ES-I3 (cell line): ENCODE results near the gene CST2.
A peak's percentile ranks its signal among the peaks of the same experiment; 100 is the strongest.
"Not testable (repeated sequence)": the region's sequence is repeated elsewhere in the genome, so short reads cannot be mapped to it uniquely, and the experiment has no call there.

Experiments
- H3K36me3 ChIP-seq: 2 replicates; pipeline ENCODE4 v1.6.1; 2013; ENCODE audit warnings: mild to moderate bottlenecking, low read length, control low read depth, moderate library complexity; ENCODE audit not compliant: insufficient read depth
- H3K4me1 ChIP-seq: 2 replicates; pipeline ENCODE4 v1.6.1; 2013; ENCODE audit warnings: mild to moderate bottlenecking, control low read depth, low read length; ENCODE audit not compliant: insufficient read depth
- H3K9ac ChIP-seq: 2 replicates; pipeline ENCODE4 v1.6.1; 2013; ENCODE audit warnings: low read depth, mild to moderate bottlenecking, low read length, moderate library complexity
- H3K9me3 ChIP-seq: 2 replicates; pipeline ENCODE4 v1.6.1; 2013; ENCODE audit warnings: mild to moderate bottlenecking, low read length, moderate library complexity; ENCODE audit not compliant: control insufficient read depth, insufficient read depth

The CST2 gene, protein sequence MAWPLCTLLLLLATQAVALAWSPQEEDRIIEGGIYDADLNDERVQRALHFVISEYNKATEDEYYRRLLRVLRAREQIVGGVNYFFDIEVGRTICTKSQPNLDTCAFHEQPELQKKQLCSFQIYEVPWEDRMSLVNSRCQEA

DNA sequence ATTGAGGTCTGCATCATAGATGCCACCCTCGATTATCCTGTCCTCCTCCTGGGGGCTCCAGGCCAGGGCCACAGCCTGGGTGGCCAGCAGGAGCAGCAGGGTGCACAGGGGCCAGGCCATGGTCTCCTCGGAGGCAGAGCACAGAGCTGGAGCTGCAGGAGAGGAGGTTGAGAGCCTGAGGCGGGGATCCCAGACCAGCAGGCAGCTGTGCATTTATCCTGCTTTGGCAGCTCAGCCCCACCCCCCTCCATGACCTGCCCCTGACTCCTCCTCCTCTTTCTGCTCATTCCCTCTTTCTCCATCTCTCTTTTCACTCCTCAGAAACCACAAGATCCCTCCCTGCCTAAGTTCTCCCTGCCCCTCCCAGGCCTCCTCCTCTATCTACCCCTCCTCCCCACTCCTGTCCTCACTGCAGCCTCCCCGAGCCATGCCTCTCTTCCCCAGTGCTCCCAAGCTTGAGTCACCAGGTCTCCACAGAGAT, at the start of gene CST2:
Gene CST2, minus strand, starts transcription at position 189 of the 481 bp plus-strand sequence. Its CDS starts 69 bp downstream, at position 120.
- Histone ChIP-seq H3K9ac (no peak within 1 kb of the TSS), H3K9me3 (no peaks in the 10 kb centered on the region), H3K4me1 (peaks cover 2% of the 10 kb centered on the region; the same call in 1 of the 2 replicates), H3K36me3 (no peaks in the 10 kb centered on the region)

DNA sequence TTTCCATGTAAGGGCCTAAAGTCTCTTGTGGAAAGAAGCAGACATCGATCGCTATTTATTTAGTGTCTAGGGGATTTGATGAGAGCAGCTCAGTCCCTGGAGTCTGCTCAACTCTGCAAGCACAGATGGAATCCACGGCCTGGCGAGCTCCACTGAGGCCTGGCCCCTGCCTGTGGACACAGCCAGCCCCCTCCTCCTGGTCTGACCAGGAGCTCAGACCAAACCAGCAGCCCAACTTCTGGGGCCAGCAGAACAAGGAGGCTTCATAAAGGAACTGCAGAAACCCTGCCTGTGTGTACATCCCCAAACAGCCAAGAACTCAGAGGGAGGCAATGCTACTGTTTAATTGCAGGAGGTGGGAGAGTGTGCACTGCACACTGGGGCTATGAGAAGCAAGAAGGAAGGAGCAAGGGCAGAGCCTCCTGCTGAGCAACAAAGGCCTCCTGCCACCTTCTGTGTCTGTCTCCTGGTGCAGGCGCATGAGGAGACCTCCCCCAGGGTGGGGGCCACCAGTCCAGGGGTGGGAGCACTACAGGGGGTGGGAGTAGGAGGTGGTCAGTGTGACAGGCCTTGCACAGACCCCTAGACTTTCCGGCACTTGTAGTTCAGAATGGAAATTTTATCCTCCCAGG, 49.2 kb upstream of the CST2 start:
- peaks cover 9% of the 10 kb centered on the region for H3K4me1 ChIP-seq
- H3K36me3 ChIP-seq = no peaks in the 10 kb centered on the region
- no peaks in the 10 kb centered on the region for H3K9me3 ChIP-seq
- no peak overlapping the region for H3K9ac ChIP-seq

DNA sequence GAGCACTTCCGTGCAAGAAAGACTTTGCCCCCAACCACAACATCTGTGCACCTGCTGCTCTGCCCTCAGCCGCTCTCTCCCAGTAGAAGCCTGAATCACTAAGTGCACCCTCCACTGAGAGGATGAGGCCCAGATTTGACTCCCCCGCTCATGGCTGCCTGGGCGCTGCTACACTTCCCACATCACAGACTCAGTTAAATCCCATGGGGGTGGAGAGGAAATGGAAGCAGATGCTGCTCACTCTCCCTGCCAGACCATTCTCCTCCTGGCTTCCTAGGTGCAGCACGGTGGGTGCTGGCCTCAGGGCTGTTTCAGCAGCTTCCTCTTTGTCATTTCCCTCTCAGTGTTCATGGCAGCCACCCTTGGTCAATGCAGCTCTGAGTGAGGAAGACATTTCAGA, 48.2 kb upstream of the CST2 start:
- H3K4me1 ChIP-seq = peaks cover 18% of the 10 kb centered on the region
- no peaks in the 10 kb centered on the region for H3K9me3 ChIP-seq
- no peak overlapping the region for H3K9ac ChIP-seq
- H3K36me3 ChIP-seq = no peaks in the 10 kb centered on the region

DNA sequence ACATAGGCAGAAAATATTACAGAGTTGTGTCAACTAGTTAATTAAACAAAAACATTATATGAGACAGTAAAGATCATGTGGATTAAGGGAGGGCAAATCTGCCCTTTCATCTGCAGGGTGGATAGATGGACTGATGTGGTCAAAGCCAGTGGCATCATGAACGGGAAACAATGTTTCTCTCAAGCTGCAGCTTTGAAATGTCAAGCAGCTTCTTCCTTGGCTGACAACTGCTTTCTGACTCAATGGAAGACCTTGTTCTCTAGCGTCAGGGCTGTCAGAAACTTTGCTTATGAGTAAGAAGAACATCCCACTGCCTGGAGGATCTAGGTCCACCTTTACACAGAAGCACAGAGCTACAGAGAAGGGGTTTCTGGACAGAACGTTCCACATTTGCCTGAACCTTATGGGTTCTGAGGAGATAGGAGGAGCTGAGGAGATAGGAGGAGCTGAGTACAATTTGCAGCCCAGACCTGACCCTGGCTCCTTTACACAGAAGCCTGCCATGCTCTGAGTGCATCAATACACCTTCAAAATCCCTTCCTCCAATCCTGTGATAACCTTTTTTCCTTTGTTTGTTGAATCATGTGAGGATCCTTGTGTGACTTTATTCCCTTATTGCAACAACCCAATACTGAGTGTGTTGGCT, 47.0 kb upstream of the CST2 start:
- H3K9me3 ChIP-seq = no peaks in the 10 kb centered on the region

DNA sequence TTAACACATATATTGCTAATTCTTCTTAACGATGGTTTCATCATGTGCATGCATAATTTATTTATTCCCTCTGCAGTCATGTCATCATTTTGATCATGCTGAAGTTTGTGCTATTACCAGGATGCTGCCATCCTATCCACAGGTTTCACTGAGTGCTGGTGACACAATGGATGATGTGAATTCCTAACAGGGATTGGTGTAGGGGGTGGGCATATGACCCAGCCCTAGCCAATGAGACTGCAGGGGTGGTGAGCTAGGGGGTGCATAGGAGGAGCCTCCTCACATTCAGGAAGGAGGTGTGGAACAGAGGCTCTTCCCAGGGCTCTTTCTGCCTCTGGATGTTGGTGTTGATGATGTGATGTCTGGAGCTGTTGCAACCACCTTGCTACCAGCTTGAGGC, 45.5 kb upstream of the CST2 start:
- peaks cover 35% of the 10 kb centered on the region for H3K4me1 ChIP-seq
- no peaks in the 10 kb centered on the region for H3K36me3 ChIP-seq
- no peak overlapping the region for H3K9ac ChIP-seq
- no peaks in the 10 kb centered on the region for H3K9me3 ChIP-seq

More for the DNA sequence above, 47.0 kb upstream of the CST2 start:
- H3K4me1 ChIP-seq = peaks cover 27% of the 10 kb centered on the region
- no peak overlapping the region for H3K9ac ChIP-seq
- H3K36me3 ChIP-seq = no peaks in the 10 kb centered on the region

DNA sequence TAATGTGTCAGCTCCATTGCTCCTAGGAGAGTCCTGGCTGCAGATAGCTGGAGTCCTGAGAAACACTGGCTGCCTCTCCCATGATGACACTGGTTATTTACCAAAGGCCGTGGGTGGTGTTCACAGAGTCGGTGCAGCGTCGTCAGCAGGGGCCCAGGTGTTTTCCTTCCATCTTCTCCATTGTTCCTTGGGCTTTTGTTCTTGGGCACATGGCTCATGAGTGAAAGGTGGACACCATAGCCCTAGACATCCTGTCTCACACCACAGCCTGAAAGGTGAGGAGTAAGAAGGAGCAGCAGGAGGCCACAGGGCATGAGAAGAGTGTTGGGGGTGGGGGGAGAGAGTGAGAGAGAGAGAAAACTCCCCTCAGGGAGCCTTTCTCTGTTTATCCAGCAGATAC, 43.9 kb upstream of the CST2 start:
- Histone ChIP-seq H3K36me3 (no peaks in the 10 kb centered on the region), H3K9ac (no peak overlapping the region), H3K9me3 (no peaks in the 10 kb centered on the region), H3K4me1 (peaks cover 44% of the 10 kb centered on the region)

DNA sequence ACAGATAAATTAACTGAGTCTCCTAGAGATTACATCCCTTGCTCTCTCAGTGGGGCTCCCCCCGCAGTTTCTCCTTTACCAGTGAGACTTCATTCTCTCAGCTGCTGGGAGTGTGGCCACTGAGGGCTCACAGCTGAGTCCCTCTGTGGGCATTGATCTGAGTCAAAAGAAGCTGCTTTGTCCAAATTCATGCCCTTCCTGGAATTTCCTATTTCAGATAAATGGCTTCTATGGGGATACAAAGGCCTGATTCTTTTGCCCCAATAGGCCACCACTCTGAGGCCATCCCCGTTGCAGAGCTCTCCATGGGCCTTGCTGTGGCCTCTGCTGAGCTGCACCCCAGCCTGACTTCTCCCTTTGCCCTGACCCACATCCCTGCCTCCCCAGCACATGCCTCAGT, 43.0 kb upstream of the CST2 start:
- no peaks in the 10 kb centered on the region for H3K9me3 ChIP-seq
- H3K4me1 ChIP-seq = peaks cover 44% of the 10 kb centered on the region
- no peaks in the 10 kb centered on the region for H3K36me3 ChIP-seq
- no peak overlapping the region for H3K9ac ChIP-seq

DNA sequence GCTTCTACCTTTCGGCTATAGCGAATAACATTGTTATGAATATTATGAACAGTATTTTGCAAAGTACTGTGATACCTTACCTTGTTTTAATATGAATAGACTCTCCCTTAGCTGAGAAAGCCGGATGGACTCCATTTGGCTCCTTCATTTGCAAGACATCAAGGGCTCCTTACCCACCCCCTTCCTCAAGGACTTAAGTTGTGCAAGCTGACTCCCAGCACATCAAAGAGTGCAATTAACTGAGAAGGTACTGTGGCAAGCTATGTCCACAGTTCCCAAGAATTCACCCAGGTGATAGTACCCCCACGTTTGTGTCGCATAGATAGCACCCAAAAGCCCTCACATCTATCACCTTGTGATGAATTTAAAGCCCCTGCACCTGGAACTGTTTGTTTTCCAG, 41.8 kb upstream of the CST2 start:
- H3K9me3 ChIP-seq = no peaks in the 10 kb centered on the region
- 0 out of 2 replicates have a peak overlapping the region, but pooled peaks have one; percentile 16 for H3K9ac ChIP-seq
- peaks cover 44% of the 10 kb centered on the region for H3K4me1 ChIP-seq
- H3K36me3 ChIP-seq = no peaks in the 10 kb centered on the region

DNA sequence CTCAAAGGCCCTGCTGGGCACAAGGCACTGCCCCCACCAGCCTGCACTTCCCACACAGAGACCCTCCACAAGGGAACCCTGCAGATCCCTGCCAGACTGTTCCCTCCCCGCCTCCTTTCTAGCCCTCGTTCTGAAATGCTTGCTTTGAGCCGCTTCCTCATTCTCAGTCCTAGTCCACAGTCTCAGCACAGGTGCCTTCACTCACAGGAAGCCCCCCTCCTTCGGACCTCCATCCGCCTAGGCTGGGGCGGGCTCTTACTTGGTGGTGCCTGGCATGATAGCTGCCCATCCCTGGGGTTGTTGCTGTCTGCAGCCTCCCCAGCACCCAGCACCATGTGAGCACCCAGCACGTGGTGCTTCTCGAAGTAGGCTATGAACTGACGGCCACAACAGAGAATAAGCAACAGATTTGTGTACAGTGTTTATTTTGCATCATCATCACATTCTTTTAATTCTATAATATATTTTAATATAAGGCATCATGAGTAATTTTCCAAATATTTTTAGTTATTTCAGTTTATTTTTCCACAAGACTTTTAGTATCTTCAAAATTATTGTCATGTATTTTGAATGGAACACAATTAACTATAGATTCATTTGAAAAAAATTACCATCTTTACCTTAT, 40.7 kb upstream of the CST2 start:
- H3K9me3 ChIP-seq = no peaks in the 10 kb centered on the region
- peaks cover 44% of the 10 kb centered on the region for H3K4me1 ChIP-seq
- no peaks in the 10 kb centered on the region for H3K36me3 ChIP-seq
- H3K9ac ChIP-seq = no peak overlapping the region

DNA sequence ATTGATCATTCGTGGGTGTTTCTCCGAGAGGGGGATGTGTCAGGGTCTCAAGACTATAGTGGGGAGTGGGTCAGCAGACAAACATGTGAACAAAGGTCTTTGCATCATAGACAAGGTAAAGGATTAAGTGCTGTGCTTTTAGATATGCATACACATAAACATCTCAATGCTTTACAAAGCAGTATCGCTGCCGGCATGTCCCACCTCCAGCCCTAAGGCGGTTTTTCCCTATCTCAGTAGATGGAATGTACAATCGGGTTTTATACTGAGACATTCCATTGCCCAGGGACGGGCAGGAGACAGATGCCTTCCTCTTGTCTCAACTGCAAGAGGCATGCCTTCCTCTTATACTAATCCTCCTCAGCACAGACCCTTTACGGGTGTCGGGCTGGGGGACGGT, 34.2 kb upstream of the CST2 start:
- H3K4me1 ChIP-seq, H3K9ac ChIP-seq, H3K36me3 ChIP-seq, H3K9me3 ChIP-seq: not testable (repeated sequence)

DNA sequence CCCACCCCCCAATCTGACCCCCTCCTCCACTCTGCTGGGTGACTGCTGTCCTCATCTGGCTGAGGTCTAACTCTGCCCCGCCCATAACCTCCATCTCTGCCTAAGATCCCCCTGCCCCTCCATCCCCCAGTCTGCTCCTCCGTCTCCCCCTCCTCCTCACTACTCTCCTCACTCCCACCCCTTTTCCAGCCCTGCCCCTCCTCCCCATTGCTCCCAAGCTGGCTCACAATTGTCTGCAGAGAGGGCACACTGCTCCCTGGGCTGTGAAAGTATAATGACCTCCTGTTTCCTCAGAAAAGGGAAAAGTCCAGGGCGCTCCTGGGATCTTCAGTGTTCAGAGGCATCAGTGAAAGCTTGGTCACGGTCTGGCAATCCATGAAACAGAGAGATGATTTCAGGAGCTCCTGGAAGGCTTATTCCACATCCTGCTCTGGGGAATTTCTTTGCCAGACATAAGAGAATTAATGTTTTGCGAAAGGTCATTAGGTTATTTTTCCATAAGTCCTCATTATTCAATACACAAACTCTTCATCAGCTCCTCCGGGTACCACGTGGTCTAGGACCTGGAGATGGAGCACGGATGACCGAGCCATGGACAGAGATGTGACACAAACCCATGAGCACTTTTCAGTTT, 31.6 kb upstream of the CST2 start:
- Histone ChIP-seq H3K9ac (peak overlapping the region; percentile 28; the same call in 1 of the 2 replicates), H3K4me1 (peaks cover 9% of the 10 kb centered on the region; the same call in 1 of the 2 replicates), H3K9me3 (no peaks in the 10 kb centered on the region), H3K36me3 (no peaks in the 10 kb centered on the region)

DNA sequence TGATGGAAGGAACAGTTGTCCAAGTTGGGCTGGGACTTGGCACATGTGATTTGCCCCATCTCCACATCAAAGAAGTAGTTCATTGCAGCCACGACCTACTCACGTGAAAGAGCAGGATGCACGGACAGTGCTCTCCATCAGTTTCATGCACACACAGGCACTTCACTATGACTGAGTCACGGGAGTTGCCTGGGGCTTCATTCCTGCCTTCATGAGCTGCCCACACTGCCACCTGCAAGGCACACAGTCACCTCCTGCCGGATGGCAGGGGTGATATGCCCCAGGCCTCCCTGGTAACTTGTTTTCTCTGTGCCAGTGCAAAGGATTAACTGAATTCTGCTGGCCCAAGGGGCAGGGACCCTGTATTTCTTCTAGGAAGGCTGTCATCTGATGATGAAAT, 30.2 kb upstream of the CST2 start:
- peaks cover 9% of the 10 kb centered on the region; the same call in 1 of the 2 replicates for H3K4me1 ChIP-seq
- no peaks in the 10 kb centered on the region for H3K9me3 ChIP-seq
- no peaks in the 10 kb centered on the region for H3K36me3 ChIP-seq
- no peak overlapping the region for H3K9ac ChIP-seq

DNA sequence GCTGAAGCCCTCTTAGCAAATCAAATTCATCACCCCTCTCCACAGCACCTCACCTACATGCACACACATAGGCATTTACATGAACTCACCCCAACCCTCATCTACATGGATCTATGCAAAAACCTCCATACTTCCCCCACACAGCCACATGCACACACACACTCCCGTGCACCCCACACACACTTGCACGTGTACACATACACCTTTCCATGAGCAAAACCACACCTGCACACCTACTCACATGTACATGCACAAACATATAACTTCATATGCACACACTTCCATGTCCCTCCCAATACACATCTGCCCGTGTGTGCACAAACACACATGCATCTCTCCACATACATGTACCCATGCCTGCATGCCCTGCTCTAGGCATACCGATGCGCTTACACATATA, 29.7 kb upstream of the CST2 start:
- H3K9me3 ChIP-seq = no peaks in the 10 kb centered on the region
- H3K4me1 ChIP-seq = peaks cover 9% of the 10 kb centered on the region; the same call in 1 of the 2 replicates
- H3K36me3 ChIP-seq = no peaks in the 10 kb centered on the region
- no peak overlapping the region for H3K9ac ChIP-seq

DNA sequence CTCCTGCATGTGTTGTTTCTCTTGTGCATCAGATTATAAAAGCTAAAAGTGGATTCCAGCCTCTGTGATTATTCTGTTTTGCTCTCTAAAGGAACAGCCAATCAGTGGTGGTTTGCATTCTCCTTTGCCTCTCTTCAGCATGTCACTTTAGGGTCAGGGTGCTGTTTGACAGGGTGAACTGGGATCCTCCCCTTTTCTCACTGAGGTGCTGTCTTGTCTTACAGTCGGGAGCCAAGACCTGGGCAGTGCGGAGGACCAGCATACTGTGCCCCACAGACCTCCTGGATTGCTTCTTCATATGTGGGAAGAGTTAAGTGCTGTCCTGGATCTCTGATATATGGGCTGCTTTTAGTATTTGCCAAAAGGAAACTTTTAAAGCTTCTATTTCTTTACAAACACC, 15.2 kb upstream of the CST2 start:
- H3K9ac ChIP-seq = no peak overlapping the region
- no peaks in the 10 kb centered on the region for H3K4me1 ChIP-seq
- no peaks in the 10 kb centered on the region for H3K36me3 ChIP-seq
- no peaks in the 10 kb centered on the region for H3K9me3 ChIP-seq
